Loucy (cell line): Measurements from ENCODE around the gene NEU4.

ENCODE experiments used
- H2AFZ ChIP-seq: fragments of 200-600 bp; sonication (generic); 2 replicates; pipeline ENCODE4 v1.6.0; 2016; ENCODE audit warnings: antibody characterized with exemption, mild to moderate bottlenecking, low read length, moderate library complexity
- H3F3A ChIP-seq: fragments of 200-600 bp; 2 replicates; pipeline ENCODE4 v1.6.0; 2016; ENCODE audit warnings: antibody characterized with exemption, low read depth, mild to moderate bottlenecking
- H3K27me3 ChIP-seq: fragments of 200-600 bp; sonication (generic); 2 replicates; pipeline ENCODE4 v1.6.1; 2014; ENCODE audit warnings: low read length, mild to moderate bottlenecking; ENCODE audit not compliant: insufficient read depth, poor library complexity, severe bottlenecking
- H3K36me3 ChIP-seq: fragments of 200-600 bp; sonication (generic); 2 replicates; pipeline ENCODE4 v1.6.1; 2016; ENCODE audit warnings: low read length; ENCODE audit not compliant: insufficient read depth
- H3K4me1 ChIP-seq: fragments of 200-600 bp; sonication (generic); 2 replicates; pipeline ENCODE4 v1.5.1; 2014; ENCODE audit warnings: low read length, mild to moderate bottlenecking; ENCODE audit not compliant: insufficient read depth, poor library complexity, severe bottlenecking
- H3K4me2 ChIP-seq: fragments of 200-600 bp; sonication (generic); 2 replicates; pipeline ENCODE4 v1.6.0; 2014; ENCODE audit warnings: antibody characterized with exemption, low read length, low read depth, mild to moderate bottlenecking; ENCODE audit not compliant: poor library complexity, severe bottlenecking
- H3K4me3 ChIP-seq: fragments of 200-600 bp; sonication (generic); 2 replicates; pipeline ENCODE4 v1.5.1; 2014; ENCODE audit warnings: low read length, mild to moderate bottlenecking, mixed read lengths; ENCODE audit not compliant: poor library complexity, severe bottlenecking
- H3K79me2 ChIP-seq: fragments of 200-600 bp; sonication (generic); 2 replicates; pipeline ENCODE4 v1.6.1; 2014; ENCODE audit warnings: low read length; ENCODE audit not compliant: insufficient read depth
- H3K9ac ChIP-seq: fragments of 200-600 bp; sonication (generic); 2 replicates; pipeline ENCODE4 v1.6.0; 2014; ENCODE audit warnings: mild to moderate bottlenecking, low read depth, low read length, moderate library complexity; ENCODE audit not compliant: poor library complexity, severe bottlenecking
- H3K9me2 ChIP-seq: fragments of 200-600 bp; sonication (generic); replicated peaks from 2 replicates; pipeline ENCODE4 v1.6.1; 2016; ENCODE audit warnings: low read depth, low read length, mixed read lengths
- H3K9me3 ChIP-seq: fragments of 200-600 bp; sonication (generic); 2 replicates; pipeline ENCODE4 v1.6.1; 2014; ENCODE audit warnings: mild to moderate bottlenecking, antibody characterized with exemption, low read length, low read depth; ENCODE audit not compliant: insufficient read depth
- H4K20me1 ChIP-seq: fragments of 200-600 bp; sonication (generic); 2 replicates; pipeline ENCODE4 v1.6.0; 2014; ENCODE audit warnings: antibody characterized with exemption, low read length, mild to moderate bottlenecking; ENCODE audit not compliant: insufficient read depth, poor library complexity, severe bottlenecking
- EZH2phosphoT487 ChIP-seq: fragments of 200-600 bp; IDR thresholded peaks from 2 replicates; pipeline ENCODE4 v1.6.1; 2018; ENCODE audit warnings: antibody characterized with exemption, mild to moderate bottlenecking, moderate library complexity, borderline replicate concordance
- TF ChIP-seq, protein P1 (sequence below): fragments of 200-600 bp; sonication (generic); conservative IDR thresholded peaks from 2 replicates; pipeline ENCODE4 v1.5.1; 2014; ENCODE audit warnings: mild to moderate bottlenecking, antibody characterized with exemption, low read length

NEU4 gene

DNA sequence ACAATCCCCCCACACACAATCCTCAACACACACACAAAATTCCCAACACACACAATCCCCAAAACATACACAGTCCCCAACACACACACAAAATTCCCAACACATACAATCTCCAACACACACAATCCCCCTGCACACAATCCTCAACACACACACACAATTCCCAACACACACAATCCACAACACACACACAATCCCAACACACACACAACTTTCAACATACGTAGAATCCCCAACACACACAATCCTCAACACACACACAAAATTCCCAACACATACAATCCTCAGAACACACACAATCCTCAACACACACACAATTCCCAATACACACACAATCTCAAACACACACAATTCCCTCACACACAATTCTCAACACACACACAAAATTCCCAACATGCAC, 52.3 kb downstream of the NEU4 start:
- Histone ChIP-seq H3K4me2 (no peak overlapping the region), H3K9me3 (no peaks in the 10 kb centered on the region), H3K79me2 (no peaks in the 10 kb centered on the region), H3K36me3 (no peaks in the 10 kb centered on the region), H3K27me3 (no peaks in the 10 kb centered on the region), H3K9me2 (no peaks in the 10 kb centered on the region), H3K9ac (no peak overlapping the region), H3K4me3 (no peak overlapping the region), H3F3A (no peaks in the 10 kb centered on the region), H2AFZ (no peak overlapping the region), H4K20me1 (no peaks in the 10 kb centered on the region), H3K4me1 (peaks cover 46% of the 10 kb centered on the region)
- TF ChIP-seq, protein P1, sequence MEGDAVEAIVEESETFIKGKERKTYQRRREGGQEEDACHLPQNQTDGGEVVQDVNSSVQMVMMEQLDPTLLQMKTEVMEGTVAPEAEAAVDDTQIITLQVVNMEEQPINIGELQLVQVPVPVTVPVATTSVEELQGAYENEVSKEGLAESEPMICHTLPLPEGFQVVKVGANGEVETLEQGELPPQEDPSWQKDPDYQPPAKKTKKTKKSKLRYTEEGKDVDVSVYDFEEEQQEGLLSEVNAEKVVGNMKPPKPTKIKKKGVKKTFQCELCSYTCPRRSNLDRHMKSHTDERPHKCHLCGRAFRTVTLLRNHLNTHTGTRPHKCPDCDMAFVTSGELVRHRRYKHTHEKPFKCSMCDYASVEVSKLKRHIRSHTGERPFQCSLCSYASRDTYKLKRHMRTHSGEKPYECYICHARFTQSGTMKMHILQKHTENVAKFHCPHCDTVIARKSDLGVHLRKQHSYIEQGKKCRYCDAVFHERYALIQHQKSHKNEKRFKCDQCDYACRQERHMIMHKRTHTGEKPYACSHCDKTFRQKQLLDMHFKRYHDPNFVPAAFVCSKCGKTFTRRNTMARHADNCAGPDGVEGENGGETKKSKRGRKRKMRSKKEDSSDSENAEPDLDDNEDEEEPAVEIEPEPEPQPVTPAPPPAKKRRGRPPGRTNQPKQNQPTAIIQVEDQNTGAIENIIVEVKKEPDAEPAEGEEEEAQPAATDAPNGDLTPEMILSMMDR = no peak
- TF ChIP-seq EZH2phosphoT487 = no peak

- no peaks in the 10 kb centered on the region for H4K20me1 ChIP-seq
- H3K4me3 ChIP-seq = no peak overlapping the region
- H3K79me2 ChIP-seq = no peaks in the 10 kb centered on the region
- H3K4me2 ChIP-seq = no peak overlapping the region
- no peaks in the 10 kb centered on the region for H3K9me3 ChIP-seq
- no peaks in the 10 kb centered on the region for H3F3A ChIP-seq
- H3K9me2 ChIP-seq = no peaks in the 10 kb centered on the region
- H3K36me3 ChIP-seq = no peaks in the 10 kb centered on the region
- TF ChIP-seq, protein P1 = no peak
- TF ChIP-seq EZH2phosphoT487 = no peak
- no peaks in the 10 kb centered on the region for H3K27me3 ChIP-seq
- H3K9ac ChIP-seq = no peak overlapping the region
- peaks cover 51% of the 10 kb centered on the region for H3K4me1 ChIP-seq
- H2AFZ ChIP-seq = no peak overlapping the region
Observed at GRCh38 chr2:241862093-241862492, 53.1 kb downstream of the NEU4 start.

DNA sequence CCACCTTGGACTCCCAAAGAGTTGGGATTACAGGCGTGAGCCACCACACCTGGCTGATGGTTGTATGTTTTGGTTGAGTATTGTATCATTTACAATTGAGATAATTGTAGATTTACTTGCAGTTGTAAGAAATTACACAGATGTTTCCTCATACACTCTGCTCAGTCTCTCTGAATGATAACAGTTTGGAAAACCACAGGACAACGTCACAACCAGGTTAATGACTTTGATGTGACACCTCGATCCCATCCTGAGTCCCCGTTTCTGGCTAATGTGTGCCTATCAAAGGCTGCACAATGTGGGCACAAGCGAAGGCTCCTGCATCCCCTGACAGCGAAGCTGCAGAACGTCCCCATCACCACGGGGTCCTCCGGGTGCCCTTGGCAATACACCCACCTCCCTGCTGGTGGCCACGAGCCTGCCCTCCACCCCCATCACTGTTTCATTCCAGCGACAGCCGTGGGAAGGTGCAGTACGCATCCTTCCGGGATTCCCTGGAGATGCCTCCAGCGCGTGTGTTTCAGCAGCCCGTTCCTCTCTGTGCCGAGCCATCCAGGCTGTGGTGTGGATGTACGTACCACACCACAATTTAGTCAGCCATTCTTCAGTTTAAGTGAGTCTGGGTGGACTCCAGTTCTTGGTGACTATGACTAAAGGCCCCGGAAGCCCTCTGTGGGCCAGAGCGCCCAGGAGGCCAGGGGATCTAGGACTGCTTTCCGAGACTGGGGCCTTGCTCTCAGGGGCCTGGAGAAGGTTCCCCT, 54.0 kb downstream of the NEU4 start:
- Histone ChIP-seq H3K9me3 (no peaks in the 10 kb centered on the region), H3K4me2 (peak overlapping the region; percentile 66), H2AFZ (no peak overlapping the region), H3K4me1 (peaks cover 60% of the 10 kb centered on the region), H3K9me2 (no peaks in the 10 kb centered on the region), H3K79me2 (no peaks in the 10 kb centered on the region), H3K27me3 (no peaks in the 10 kb centered on the region), H3K4me3 (peak overlapping the region; percentile 49), H3K9ac (peak overlapping the region; percentile 15), H3K36me3 (no peaks in the 10 kb centered on the region), H4K20me1 (no peaks in the 10 kb centered on the region), H3F3A (no peaks in the 10 kb centered on the region; the same call in 1 of the 2 replicates)
- TF ChIP-seq, protein P1 = no peak
- no peak for TF ChIP-seq EZH2phosphoT487
